GM13977 (cell line): ENCODE results near the gene KIAA0586.

Experiments used
- DNase-seq: peaks from one replicate; pipeline ENCODE4 v3.0.0; 2012; ENCODE audit warnings: low spot score
- CTCF ChIP-seq: IDR thresholded peaks from 2 replicates; pipeline ENCODE4 v1.5.1; 2012; ENCODE audit warnings: mild to moderate bottlenecking, control low read depth; ENCODE audit not compliant: insufficient read depth; ENCODE audit errors: extremely low read depth, missing control alignments
- in situ Hi-C: fragments of 300-500 bp; cut with MboI; formaldehyde crosslinking; loops from one replicate; pipeline ENCODE4 v1.12.0; 2022; ENCODE audit warnings: low sequenced_read_pairs, low pct_unique_long_range_greater_than_20kb, mixed read lengths, inconsistent platforms; ENCODE audit not compliant: unreplicated experiment

KIAA0586 gene

DNA sequence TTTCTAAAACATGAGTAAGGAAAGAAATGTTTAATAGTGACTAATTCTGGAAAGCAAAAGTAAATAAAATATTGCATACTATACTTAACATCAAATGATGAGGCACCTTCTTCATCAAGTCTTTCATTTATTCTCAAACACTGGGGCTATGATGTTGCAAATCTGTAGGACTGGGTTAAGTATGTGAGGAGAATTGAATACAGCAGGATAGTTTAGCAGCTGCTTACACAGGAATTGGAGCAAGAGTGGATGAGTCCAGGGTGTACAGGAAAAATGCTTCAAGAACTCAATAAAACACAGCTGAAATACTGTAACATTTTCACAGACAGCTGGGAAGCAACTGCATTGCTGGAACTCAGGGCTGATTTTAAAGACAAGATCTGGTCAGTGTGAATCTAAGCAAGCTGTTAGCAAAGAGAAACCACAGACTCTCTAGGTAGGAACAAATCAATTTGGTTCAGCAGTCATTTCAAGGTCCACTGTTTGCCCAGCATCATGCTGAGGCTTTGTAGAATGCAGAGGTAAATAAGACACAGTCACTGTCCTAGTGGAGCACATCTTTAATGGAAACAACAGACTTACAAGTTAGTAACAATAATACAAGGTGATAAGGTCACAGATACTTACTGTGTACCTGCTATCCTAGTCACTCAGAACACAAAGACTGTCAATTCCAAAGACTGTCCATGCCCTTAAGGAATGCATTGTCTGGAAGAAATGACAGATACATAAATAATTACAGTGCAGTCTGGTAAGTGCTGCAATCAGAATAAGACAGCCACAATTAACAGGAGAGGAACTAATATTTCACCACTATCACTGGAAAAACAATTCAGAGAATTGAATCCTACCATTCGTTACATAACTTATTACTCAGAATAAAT lies 113.5 kb downstream of the KIAA0586 start:
- DNase-seq = no peak
- TF ChIP-seq CTCF = no peak
- in situ Hi-C loops = no loop called here

DNA sequence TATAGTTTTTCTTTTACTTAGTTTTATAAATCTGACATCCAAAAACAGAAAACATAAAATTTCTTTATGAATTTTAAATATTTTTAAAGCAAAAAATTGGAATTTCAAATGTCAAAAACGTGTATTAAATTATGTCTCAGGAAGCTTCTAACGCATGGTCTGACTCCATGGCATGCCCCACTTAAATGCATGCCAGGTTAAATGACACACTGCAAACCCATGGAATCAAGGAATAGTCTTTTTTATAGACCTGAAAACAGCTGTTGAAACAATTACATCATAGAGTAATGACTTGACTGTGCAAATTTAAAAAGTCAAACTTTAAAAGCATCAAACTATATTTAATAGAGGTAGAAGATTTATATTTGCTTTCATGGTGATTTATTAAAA lies 114.1 kb downstream of the KIAA0586 start:
- no peak for DNase-seq

GRCh38 chr14:58543253-58543652 lies 115.7 kb downstream of the KIAA0586 start:
- DNase-seq = no peak
- in situ Hi-C loops = no loop called here
- no peak for TF ChIP-seq CTCF

More for the DNA sequence above, 114.1 kb downstream of the KIAA0586 start:
- in situ Hi-C loops = no loop called here
- TF ChIP-seq CTCF = no peak

DNA sequence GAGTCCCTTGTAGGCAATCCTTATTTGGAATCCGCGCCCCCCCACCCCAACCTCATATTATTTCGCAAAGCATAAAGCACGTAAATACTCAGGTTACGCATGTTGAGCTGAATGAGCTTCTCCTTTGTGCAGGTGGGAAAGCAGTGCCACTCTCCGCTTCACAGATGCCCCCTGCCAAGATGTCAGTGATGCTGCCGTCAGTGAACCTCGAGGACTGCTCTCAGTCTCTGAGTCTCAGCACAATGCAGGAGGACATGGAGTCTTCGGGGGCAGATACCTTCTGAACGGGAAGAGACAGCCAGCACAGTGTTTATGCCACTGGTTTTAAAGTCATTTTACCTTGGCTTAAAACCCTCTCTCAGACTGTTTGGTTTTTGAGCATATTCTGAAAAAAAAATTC lies 120.1 kb downstream of the KIAA0586 start:
- in situ Hi-C loops = no loop called here
- DNase-seq = no peak
- no peak for TF ChIP-seq CTCF

DNA sequence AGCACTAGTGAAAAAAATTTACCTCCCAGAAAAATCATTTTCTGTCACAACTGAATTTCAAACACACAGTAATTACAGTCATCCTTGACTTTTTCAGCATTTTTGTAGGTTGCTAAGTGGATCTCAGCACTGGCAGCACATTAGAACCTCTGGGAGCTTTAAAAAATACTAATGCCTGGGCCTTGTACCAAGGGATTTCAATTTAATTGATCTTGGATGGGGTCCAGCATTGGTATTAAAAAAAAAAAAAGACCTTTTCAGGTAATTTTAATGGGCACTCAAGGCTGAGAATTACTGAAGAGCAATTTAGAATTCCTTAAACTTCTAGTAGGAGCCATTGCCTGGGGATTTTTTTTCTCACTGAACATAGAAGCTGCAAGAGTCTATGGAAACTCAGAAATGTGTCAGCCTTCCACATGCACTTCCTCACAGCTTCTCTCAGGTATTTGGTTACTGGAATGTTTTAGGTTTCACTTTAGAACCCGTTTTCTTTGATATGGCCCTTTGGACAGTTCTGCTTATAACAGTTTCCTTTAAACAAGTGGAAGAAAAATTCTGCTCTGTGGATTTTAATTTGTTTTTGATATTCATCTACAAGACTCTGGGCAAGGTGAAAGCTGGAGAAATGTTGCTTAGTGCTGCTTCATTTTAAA lies 121.7 kb downstream of the KIAA0586 start:
- TF ChIP-seq CTCF = no peak
- in situ Hi-C loops = no loop called here
- DNase-seq = no peak

DNA sequence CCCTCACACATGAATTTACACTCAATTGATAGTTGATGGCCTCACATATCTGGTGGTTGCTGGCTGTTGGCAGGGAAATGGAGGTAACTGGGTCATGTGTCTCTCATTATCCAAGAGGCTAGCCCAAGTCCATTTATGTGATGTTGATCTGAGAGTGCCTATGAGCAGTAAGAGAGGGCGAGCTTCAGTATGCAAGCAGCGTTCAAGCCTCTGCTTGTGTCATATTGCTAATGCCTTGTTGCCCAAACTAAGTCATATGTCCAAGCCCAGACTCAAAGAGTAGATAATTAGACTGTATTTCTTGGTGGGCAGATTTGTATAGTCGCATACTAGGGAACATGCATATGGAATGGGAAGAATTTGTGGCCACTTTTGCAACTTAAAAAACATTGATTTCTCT lies 126.4 kb downstream of the KIAA0586 start:
- no peak for TF ChIP-seq CTCF
- in situ Hi-C loops = no loop called here
- no peak for DNase-seq
